Prostate gland (tissue), 2 donors: Measurements from ENCODE around the gene SLC24A3. TPM values are rescaled to one million over a fixed set of nuclear protein-coding genes. Genes with fewer than 3 reads are reported as not detected.

ENCODE experiments used
- DNase-seq: peaks from one replicate; pipeline ENCODE4 v3.0.0-alpha.2; 2019; ENCODE audit warnings: low spot score
- H3K27ac ChIP-seq, 2 donors: fragments of 200-600 bp; sonication (generic); 2 replicates each; pipeline ENCODE4 v1.5.1; 2017 to 2019
- H3K27me3 ChIP-seq: fragments of 200-600 bp; sonication (generic); replicated peaks from 2 replicates; pipeline ENCODE4 v1.5.1; 2019; ENCODE audit not compliant: insufficient read depth
- H3K36me3 ChIP-seq, 2 donors: fragments of 200-600 bp; sonication (generic); 1 replicate in 1 of 2; 2 replicates in 1 of 2; pipeline versions ENCODE4 v1.5.1 to v1.8.1; 2017 to 2019
- H3K4me1 ChIP-seq: fragments of 200-600 bp; sonication (generic); replicated peaks from 2 replicates; pipeline ENCODE4 v1.5.1; 2019
- H3K4me3 ChIP-seq, 2 donors: fragments of 200-600 bp; sonication (generic); 2 replicates each; pipeline ENCODE4 v1.5.1; 2017 to 2019
- H3K9me3 ChIP-seq: fragments of 200-600 bp; sonication (generic); 2 replicates; pipeline ENCODE4 v1.5.1; 2017
- POLR2A ChIP-seq: fragments of 450-650 bp; IDR thresholded peaks from one replicate; pipeline ENCODE4 v1.6.1; 2016; ENCODE audit warnings: antibody characterized with exemption, mild to moderate bottlenecking
- POLR2AphosphoS5 ChIP-seq: sonication (generic); formaldehyde crosslinking; IDR thresholded peaks from one replicate; pipeline ENCODE4 v1.6.1; 2017; ENCODE audit warnings: antibody characterized with exemption
- WGBS: methylation state at CpG from one replicate; pipeline ENCODE4 v1.1.5; 2018; 5-methylcytosine and 5-hydroxymethylcytosine counted together
- intact Hi-C: fragments of 100-400 bp; cut with DNase I; formaldehyde crosslinking; loops from one replicate; pipeline ENCODE4 v1.14.2; 2022
- total RNA-seq, 2 donors: library from RNA; depleted of rRNA; stranded (reverse); fragments of >200 nt; gene quantifications; one replicate each; pipeline ENCODE4 v1.1.0, GENCODE V29; 2016
- TF ChIP-seq, protein P1 (sequence below), 4 experiments: fragments of 200-600 bp in 2 of 4; fragments of 450-650 bp in 2 of 4; sonication (generic) in 2 of 4; IDR thresholded peaks; 1 replicate in 3 of 4; 2 replicates in 1 of 4; pipeline ENCODE4 v1.5.1; 2016 to 2019; ENCODE audit warnings: antibody characterized with exemption in 4 of 4, mild to moderate bottlenecking in 2 of 4, moderate library complexity in 2 of 4

Gene SLC24A3
- total RNA-seq, 2 donors from 2014 or later, result 4.6 to 8.0 TPM

DNA sequence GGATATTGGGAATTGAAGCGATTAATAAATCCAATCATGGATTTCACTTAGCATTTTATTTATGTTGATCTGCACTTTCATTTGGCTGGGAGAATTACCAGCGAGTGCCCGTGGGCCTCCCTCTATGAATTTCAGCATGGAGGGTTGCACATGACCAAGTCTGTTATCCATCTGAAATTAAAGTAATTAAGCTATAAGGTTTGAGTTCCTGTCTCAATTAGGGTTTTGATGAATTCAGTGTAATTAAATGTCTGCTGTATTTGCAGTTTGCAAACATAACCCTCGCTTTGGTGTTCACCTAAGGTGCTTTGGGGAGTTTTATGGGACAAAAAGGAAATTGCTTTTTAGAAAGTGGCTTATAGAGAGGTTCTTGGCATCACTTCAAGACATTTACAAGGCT is 375.8 kb downstream of the SLC24A3 start:
- Histone ChIP-seq H3K27me3 (no peaks in the 10 kb centered on the region), H3K36me3 (no peaks in the 10 kb centered on the region), H3K4me1 (no peaks in the 10 kb centered on the region), H3K9me3 (no peaks in the 10 kb centered on the region), H3K27ac (no peak overlapping the region), H3K4me3 (no peak overlapping the region)
- TF ChIP-seq POLR2A, result no peak
- no peak for TF ChIP-seq POLR2AphosphoS5
- TF ChIP-seq, protein P1, sequence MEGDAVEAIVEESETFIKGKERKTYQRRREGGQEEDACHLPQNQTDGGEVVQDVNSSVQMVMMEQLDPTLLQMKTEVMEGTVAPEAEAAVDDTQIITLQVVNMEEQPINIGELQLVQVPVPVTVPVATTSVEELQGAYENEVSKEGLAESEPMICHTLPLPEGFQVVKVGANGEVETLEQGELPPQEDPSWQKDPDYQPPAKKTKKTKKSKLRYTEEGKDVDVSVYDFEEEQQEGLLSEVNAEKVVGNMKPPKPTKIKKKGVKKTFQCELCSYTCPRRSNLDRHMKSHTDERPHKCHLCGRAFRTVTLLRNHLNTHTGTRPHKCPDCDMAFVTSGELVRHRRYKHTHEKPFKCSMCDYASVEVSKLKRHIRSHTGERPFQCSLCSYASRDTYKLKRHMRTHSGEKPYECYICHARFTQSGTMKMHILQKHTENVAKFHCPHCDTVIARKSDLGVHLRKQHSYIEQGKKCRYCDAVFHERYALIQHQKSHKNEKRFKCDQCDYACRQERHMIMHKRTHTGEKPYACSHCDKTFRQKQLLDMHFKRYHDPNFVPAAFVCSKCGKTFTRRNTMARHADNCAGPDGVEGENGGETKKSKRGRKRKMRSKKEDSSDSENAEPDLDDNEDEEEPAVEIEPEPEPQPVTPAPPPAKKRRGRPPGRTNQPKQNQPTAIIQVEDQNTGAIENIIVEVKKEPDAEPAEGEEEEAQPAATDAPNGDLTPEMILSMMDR (IDR thresholded peaks at IDR 0.05), result no peak
- 75% methylated on average over 4 of the region's 4 CpGs for WGBS
- DNase-seq, result no peak
- intact Hi-C loops, result loop anchor here (2.0 to 10.0 kb wide), 4 partner anchors 75 to 953 kb away; no protein-coding TSS in a partner anchor

GRCh38 chr20:19588732-19589131 is 376.3 kb downstream of the SLC24A3 start:
- DNase-seq, result peak; percentile 62
- H3K27me3 ChIP-seq, result no peaks in the 10 kb centered on the region
- H3K4me1 ChIP-seq, result no peaks in the 10 kb centered on the region
- peak; percentile 35 for TF ChIP-seq POLR2AphosphoS5
- TF ChIP-seq, protein P1 (IDR thresholded peaks at IDR 0.05), result peak in 1 of 4 experiments; percentile 52
- TF ChIP-seq POLR2A, result no peak
- intact Hi-C loops, result loop anchor here (2.0 to 10.0 kb wide), 4 partner anchors 74 to 954 kb away; no protein-coding TSS in a partner anchor
- H3K36me3 ChIP-seq, result no peaks in the 10 kb centered on the region
- no peak overlapping the region for H3K27ac ChIP-seq
- H3K4me3 ChIP-seq, result no peak overlapping the region
- no peaks in the 10 kb centered on the region for H3K9me3 ChIP-seq
- 10% methylated on average over 5 of the region's 5 CpGs for WGBS

GRCh38 chr20:19589787-19590362 is 377.4 kb downstream of the SLC24A3 start:
- Histone ChIP-seq H3K36me3 (no peaks in the 10 kb centered on the region), H3K9me3 (no peaks in the 10 kb centered on the region), H3K4me3 (no peak overlapping the region), H3K4me1 (no peaks in the 10 kb centered on the region), H3K27me3 (no peaks in the 10 kb centered on the region), H3K27ac (no peak overlapping the region)
- intact Hi-C loops, result loop anchor here (2.0 to 10.0 kb wide), 4 partner anchors 73 to 955 kb away; no protein-coding TSS in a partner anchor
- TF ChIP-seq POLR2AphosphoS5 (no peak), POLR2A (no peak)
- TF ChIP-seq, protein P1 (IDR thresholded peaks at IDR 0.05), result no peak
- WGBS, result 72% methylated on average over 5 of the region's 5 CpGs
- no peak for DNase-seq

- WGBS, result 96% methylated on average over 3 of the region's 3 CpGs
- no peaks in the 10 kb centered on the region for H3K36me3 ChIP-seq
- no peak overlapping the region for H3K4me3 ChIP-seq
- H3K4me1 ChIP-seq, result no peaks in the 10 kb centered on the region
- no peaks in the 10 kb centered on the region for H3K27me3 ChIP-seq
- H3K9me3 ChIP-seq, result no peaks in the 10 kb centered on the region
- DNase-seq, result no peak
- no peak for TF ChIP-seq POLR2AphosphoS5
- TF ChIP-seq, protein P1 (IDR thresholded peaks at IDR 0.05), result no peak
- TF ChIP-seq POLR2A, result no peak
- H3K27ac ChIP-seq, result no peak overlapping the region
- intact Hi-C loops, result no loop called here
These were observed 377.9 kb downstream of the SLC24A3 start for GRCh38 chr20:19590382-19590781.

- intact Hi-C loops, result no loop called here
- TF ChIP-seq, protein P1 (IDR thresholded peaks at IDR 0.05), result no peak
- TF ChIP-seq POLR2AphosphoS5 (no peak), POLR2A (no peak)
- H3K36me3 ChIP-seq, result no peaks in the 10 kb centered on the region
- H3K9me3 ChIP-seq, result no peaks in the 10 kb centered on the region
- H3K4me3 ChIP-seq, result no peak overlapping the region
- DNase-seq, result no peak
- 94% methylated on average over 7 of the region's 7 CpGs for WGBS
- no peaks in the 10 kb centered on the region for H3K4me1 ChIP-seq
- no peak overlapping the region for H3K27ac ChIP-seq
- H3K27me3 ChIP-seq, result no peaks in the 10 kb centered on the region
These were observed 381.3 kb downstream of the SLC24A3 start for GRCh38 chr20:19593762-19594161.
